Fibroblast of lung (primary cell): ENCODE data around the gene PRSS33.

Experiments
- EZH2 ChIP-seq: IDR thresholded peaks from 2 replicates; pipeline ENCODE4 v1.5.1; 2012; ENCODE audit warnings: low read length, control low read depth, mild to moderate bottlenecking; ENCODE audit errors: missing control alignments
- TF ChIP-seq, protein P1 (sequence below), 2 donors: IDR thresholded peaks in 1 of 2; conservative IDR thresholded peaks in 1 of 2; 1 replicate in 1 of 2; 2 replicates in 1 of 2; pipeline ENCODE4 v1.5.1; 2011 to 2012; ENCODE audit warnings: low read length in 2 of 2, control low read depth in 1 of 2, inconsistent platforms in 1 of 2, low read depth in 1 of 2, mild to moderate bottlenecking in 1 of 2

DNA sequence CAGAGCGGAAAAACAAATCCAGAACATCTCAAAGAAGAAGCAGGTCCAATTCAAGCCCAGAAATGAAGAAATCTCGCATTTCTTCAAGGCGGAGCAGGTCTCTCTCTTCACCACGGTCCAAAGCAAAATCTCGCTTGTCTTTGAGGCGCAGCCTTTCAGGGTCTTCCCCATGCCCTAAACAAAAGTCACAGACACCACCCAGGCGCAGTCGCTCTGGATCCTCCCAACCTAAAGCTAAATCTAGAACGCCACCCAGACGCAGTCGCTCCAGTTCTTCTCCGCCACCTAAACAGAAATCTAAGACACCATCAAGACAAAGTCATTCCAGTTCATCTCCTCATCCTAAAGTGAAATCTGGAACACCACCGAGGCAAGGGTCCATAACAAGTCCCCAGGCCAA is 24.6 kb downstream of the PRSS33 start:
- no peak for TF ChIP-seq EZH2
- TF ChIP-seq, protein P1, sequence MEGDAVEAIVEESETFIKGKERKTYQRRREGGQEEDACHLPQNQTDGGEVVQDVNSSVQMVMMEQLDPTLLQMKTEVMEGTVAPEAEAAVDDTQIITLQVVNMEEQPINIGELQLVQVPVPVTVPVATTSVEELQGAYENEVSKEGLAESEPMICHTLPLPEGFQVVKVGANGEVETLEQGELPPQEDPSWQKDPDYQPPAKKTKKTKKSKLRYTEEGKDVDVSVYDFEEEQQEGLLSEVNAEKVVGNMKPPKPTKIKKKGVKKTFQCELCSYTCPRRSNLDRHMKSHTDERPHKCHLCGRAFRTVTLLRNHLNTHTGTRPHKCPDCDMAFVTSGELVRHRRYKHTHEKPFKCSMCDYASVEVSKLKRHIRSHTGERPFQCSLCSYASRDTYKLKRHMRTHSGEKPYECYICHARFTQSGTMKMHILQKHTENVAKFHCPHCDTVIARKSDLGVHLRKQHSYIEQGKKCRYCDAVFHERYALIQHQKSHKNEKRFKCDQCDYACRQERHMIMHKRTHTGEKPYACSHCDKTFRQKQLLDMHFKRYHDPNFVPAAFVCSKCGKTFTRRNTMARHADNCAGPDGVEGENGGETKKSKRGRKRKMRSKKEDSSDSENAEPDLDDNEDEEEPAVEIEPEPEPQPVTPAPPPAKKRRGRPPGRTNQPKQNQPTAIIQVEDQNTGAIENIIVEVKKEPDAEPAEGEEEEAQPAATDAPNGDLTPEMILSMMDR (conservative IDR thresholded peaks at IDR 0.05 in 1 of 2, IDR thresholded peaks at IDR 0.05 in 1 of 2; ENCODE audit: low read depth in 1 of 2, low read length in 2 of 2), result no peak
